Heart left ventricle (tissue), 13 donors: ENCODE data around the gene NFATC2.

Source experiments
- POLR2A ChIP-seq, 2 donors: fragments of 450-650 bp; IDR thresholded peaks; one replicate each; pipeline ENCODE4 v1.6.1; 2017; ENCODE audit warnings: antibody characterized with exemption in 2 of 2, mild to moderate bottlenecking in 2 of 2, moderate library complexity in 2 of 2
- TF ChIP-seq, protein P1 (sequence below), 12 donors: fragments of 200-600 bp; sonication (generic) in 4 of 12; IDR thresholded peaks; one replicate each; pipeline versions ENCODE4 v1.5.0 to v1.8.0; 2018 to 2022; ENCODE audit warnings: antibody characterized with exemption in 12 of 12, mild to moderate bottlenecking in 5 of 12
- donor health status: ischemic (EF 13 %, LVEDD 7.1; RV severe dilation, severe dysfunction).
- donor health status: DM: no; HTN: yes; CAD: no.
- donor health status: DM: no; HTN: no; CAD: no.
- donor health status: ischemic (EF 25% LVEDD 6.9; RV normal size, moderate dysfunction).
- donor health status: ischemic (EF 25% LVEDD 5.7; RV mildly dilated, moderate dysfunction).
- donor health status: ischemic (EF 35%, LVEDD 5.7; RV mildly dilated, moderate dysfunction).
- donor health status: nonischemic (EF 11% LVEDD 7.7; RV severe dilation, severe dysfunction).
- donor health status: DM: yes; HTN: yes; CAD: no.
- donor health status: PGD.
- donor health status: ischemic (EF 29% LVEDD 5.4; RV normal size, mild dysfunction).
- donor health status: nonischemic (EF 23%, LVEDD 6.1; RV moderate dilation, normal function).

- no peak for TF ChIP-seq POLR2A (IDR thresholded peaks at IDR 0.05)
- TF ChIP-seq, protein P1, sequence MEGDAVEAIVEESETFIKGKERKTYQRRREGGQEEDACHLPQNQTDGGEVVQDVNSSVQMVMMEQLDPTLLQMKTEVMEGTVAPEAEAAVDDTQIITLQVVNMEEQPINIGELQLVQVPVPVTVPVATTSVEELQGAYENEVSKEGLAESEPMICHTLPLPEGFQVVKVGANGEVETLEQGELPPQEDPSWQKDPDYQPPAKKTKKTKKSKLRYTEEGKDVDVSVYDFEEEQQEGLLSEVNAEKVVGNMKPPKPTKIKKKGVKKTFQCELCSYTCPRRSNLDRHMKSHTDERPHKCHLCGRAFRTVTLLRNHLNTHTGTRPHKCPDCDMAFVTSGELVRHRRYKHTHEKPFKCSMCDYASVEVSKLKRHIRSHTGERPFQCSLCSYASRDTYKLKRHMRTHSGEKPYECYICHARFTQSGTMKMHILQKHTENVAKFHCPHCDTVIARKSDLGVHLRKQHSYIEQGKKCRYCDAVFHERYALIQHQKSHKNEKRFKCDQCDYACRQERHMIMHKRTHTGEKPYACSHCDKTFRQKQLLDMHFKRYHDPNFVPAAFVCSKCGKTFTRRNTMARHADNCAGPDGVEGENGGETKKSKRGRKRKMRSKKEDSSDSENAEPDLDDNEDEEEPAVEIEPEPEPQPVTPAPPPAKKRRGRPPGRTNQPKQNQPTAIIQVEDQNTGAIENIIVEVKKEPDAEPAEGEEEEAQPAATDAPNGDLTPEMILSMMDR (IDR thresholded peaks at IDR 0.05) = no peak
Measured at GRCh38 chr20:51420111-51420510, 122.4 kb downstream of the NFATC2 start.
